Ishikawa (cell line): ENCODE measurements around the gene SASH1.

Source experiments
- CEBPB ChIP-seq: IDR thresholded peaks from 2 replicates; pipeline ENCODE4 v1.6.1; 2012
- CREB1 ChIP-seq: IDR thresholded peaks from 2 replicates; pipeline ENCODE4 v1.6.1; 2012; ENCODE audit warnings: low read depth
- EGR1 ChIP-seq: IDR thresholded peaks from 2 replicates; pipeline ENCODE4 v1.6.1; 2012
- EP300 ChIP-seq: IDR thresholded peaks from 2 replicates; pipeline ENCODE4 v1.6.1; 2012; ENCODE audit warnings: borderline replicate concordance
- FOXM1 ChIP-seq: IDR thresholded peaks from 2 replicates; pipeline ENCODE4 v1.6.1; 2012; ENCODE audit warnings: low read depth, borderline replicate concordance
- NFIC ChIP-seq: IDR thresholded peaks from 2 replicates; pipeline ENCODE4 v1.6.1; 2012
- RAD21 ChIP-seq: IDR thresholded peaks from 2 replicates; pipeline ENCODE4 v1.6.1; 2012; ENCODE audit warnings: low read depth
- TAF1 ChIP-seq: IDR thresholded peaks from 2 replicates; pipeline ENCODE4 v1.6.1; 2012; ENCODE audit warnings: low read depth, mild to moderate bottlenecking
- TCF12 ChIP-seq: IDR thresholded peaks from 2 replicates; pipeline ENCODE4 v1.6.1; 2012; ENCODE audit warnings: low read depth
- TEAD4 ChIP-seq: IDR thresholded peaks from 2 replicates; pipeline ENCODE4 v1.6.1; 2012
- YY1 ChIP-seq: IDR thresholded peaks from 2 replicates; pipeline ENCODE4 v1.6.1; 2012; ENCODE audit warnings: low read depth
- ZBTB7A ChIP-seq: IDR thresholded peaks from 2 replicates; pipeline ENCODE4 v1.6.1; 2012; ENCODE audit warnings: low read depth
- TF ChIP-seq, protein P1 (sequence below): IDR thresholded peaks from 2 replicates; pipeline ENCODE4 v1.6.1; 2012
- TF ChIP-seq, protein P2 (sequence below): IDR thresholded peaks from 2 replicates; pipeline ENCODE4 v1.6.1; 2012; ENCODE audit warnings: low read depth, mild to moderate bottlenecking
- TF ChIP-seq, protein P3 (sequence below): IDR thresholded peaks from 2 replicates; pipeline ENCODE4 v1.6.1; 2012

Gene SASH1

DNA sequence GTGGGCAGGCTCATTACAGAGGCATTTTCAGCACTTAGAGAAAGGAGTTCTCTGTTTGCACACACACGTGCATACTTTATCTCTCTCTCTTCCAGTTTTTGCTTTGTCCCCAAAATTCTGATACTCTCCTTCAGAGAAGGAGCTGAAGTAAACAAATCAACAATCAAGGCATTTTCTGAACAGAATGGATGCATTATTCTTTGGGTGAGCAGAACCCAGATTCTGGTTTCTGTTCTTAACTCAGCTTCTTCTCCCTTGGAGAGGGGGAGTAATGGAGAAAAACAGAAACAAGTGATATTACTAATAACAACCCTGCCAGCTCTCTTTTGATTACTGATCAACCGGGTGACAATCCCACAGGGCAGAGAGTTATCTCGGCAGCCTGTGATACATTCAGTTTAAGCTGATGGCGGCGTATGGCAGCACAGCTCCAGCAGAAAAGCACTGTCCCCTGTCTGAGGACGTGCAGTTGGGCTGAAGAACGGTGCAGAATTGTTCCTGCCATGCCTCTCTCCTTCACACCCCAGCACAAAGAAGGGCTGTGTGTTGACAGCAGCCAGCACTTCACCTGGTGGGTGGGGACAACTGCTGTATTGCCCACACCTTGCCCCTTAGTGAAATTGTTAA lies 47.3 kb upstream of the SASH1 start:
- TF ChIP-seq NFIC (no peak), CEBPB (no peak), RAD21 (no peak), YY1 (no peak), FOXM1 (no peak), EGR1 (no peak), CREB1 (no peak), TCF12 (no peak), ZBTB7A (no peak), TAF1 (no peak), TEAD4 (no peak)
- TF ChIP-seq, protein P1, sequence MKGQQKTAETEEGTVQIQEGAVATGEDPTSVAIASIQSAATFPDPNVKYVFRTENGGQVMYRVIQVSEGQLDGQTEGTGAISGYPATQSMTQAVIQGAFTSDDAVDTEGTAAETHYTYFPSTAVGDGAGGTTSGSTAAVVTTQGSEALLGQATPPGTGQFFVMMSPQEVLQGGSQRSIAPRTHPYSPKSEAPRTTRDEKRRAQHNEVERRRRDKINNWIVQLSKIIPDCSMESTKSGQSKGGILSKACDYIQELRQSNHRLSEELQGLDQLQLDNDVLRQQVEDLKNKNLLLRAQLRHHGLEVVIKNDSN = no peak
- TF ChIP-seq, protein P2, sequence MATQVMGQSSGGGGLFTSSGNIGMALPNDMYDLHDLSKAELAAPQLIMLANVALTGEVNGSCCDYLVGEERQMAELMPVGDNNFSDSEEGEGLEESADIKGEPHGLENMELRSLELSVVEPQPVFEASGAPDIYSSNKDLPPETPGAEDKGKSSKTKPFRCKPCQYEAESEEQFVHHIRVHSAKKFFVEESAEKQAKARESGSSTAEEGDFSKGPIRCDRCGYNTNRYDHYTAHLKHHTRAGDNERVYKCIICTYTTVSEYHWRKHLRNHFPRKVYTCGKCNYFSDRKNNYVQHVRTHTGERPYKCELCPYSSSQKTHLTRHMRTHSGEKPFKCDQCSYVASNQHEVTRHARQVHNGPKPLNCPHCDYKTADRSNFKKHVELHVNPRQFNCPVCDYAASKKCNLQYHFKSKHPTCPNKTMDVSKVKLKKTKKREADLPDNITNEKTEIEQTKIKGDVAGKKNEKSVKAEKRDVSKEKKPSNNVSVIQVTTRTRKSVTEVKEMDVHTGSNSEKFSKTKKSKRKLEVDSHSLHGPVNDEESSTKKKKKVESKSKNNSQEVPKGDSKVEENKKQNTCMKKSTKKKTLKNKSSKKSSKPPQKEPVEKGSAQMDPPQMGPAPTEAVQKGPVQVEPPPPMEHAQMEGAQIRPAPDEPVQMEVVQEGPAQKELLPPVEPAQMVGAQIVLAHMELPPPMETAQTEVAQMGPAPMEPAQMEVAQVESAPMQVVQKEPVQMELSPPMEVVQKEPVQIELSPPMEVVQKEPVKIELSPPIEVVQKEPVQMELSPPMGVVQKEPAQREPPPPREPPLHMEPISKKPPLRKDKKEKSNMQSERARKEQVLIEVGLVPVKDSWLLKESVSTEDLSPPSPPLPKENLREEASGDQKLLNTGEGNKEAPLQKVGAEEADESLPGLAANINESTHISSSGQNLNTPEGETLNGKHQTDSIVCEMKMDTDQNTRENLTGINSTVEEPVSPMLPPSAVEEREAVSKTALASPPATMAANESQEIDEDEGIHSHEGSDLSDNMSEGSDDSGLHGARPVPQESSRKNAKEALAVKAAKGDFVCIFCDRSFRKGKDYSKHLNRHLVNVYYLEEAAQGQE = no peak
- TF ChIP-seq, protein P3, sequence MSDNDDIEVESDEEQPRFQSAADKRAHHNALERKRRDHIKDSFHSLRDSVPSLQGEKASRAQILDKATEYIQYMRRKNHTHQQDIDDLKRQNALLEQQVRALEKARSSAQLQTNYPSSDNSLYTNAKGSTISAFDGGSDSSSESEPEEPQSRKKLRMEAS = no peak

DNA sequence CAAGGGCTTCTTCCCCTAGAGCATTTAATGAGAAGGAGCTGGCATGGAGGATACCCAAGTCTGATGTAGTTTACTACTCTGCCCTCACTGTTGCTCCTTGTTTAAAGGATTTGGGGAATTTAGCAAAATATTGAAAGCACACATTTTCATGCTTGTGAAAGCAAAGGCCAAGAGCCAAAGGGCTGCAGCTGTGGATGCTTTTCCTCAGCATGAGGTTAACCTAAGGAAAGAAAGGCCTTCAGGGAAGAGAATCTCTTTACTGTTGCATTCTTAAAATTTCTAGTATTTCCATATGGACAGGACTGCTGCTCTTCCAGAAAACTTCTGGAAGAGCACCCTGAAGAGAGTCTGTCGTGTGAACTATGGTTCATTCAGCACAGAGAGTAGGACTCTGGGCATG lies 45.9 kb upstream of the SASH1 start:
- TF ChIP-seq, protein P3 = no peak
- no peak for TF ChIP-seq CREB1

DNA sequence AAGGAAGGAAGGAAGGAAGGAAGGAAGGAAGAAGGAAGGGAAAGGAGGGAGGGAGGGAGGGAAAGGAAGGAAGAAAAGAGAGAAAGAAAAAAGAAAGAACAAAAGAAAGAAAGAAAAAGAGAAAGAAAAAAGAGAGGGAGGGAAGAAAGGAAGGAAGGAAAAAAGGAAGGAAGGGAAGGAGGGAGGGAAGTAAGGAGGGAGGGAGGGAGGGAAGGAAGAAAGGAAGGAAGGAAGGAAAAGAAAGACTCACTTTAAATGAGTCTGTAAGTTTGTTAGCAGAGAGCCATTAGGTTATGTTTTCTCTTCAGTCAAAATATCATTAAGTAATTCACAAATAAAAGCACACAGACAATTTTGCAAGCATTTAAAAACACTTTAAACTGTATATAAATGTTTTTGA lies 44.0 kb upstream of the SASH1 start:
- TF ChIP-seq NFIC = no peak
- TF ChIP-seq EP300 = no peak
- no peak for TF ChIP-seq CEBPB
- no peak for TF ChIP-seq ZBTB7A
- TF ChIP-seq TCF12 = no peak
- no peak for TF ChIP-seq EGR1
- TF ChIP-seq TAF1 = no peak
- no peak for TF ChIP-seq CREB1
- TF ChIP-seq YY1 = no peak
- no peak for TF ChIP-seq TEAD4
- TF ChIP-seq FOXM1 = no peak
- TF ChIP-seq, protein P3 = no peak
- TF ChIP-seq, protein P1 = no peak
- no peak for TF ChIP-seq RAD21
- TF ChIP-seq, protein P2 = no peak

DNA sequence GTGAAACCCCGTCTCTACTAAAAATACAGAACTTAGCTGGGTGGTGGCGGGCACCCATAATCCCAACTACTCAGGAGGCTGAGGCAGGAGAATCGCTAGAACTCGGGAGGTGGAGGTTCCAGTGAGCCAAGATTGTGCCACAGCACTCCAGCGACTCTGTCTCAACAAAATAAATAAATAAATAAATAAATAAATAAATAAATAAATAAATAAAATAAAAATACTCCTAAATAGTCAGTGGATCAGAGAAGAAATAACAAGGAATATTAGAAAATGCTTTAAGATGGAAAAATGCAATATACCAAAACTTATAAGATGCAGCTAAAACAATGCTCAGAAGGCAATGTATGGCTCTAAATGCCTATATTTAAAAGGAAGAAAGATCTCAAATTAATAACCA lies 39.0 kb upstream of the SASH1 start:
- TF ChIP-seq NFIC (no peak), ZBTB7A (no peak), EGR1 (no peak), CEBPB (no peak), RAD21 (no peak), YY1 (no peak), TAF1 (no peak), TEAD4 (no peak), CREB1 (no peak), FOXM1 (no peak), EP300 (no peak), TCF12 (no peak)
- TF ChIP-seq, protein P2 = no peak
- TF ChIP-seq, protein P1 = no peak
- TF ChIP-seq, protein P3 = no peak
